Neutrophil (primary cell): Measurements from ENCODE around the gene ARL4A.

Source experiments
- H3K27ac ChIP-seq: fragments of 200-600 bp; sonication (generic); 2 replicates; pipeline ENCODE4 v1.5.1; 2016; ENCODE audit warnings: mild to moderate bottlenecking, moderate library complexity
- H3K27me3 ChIP-seq: fragments of 200-600 bp; sonication (generic); 2 replicates; pipeline ENCODE4 v1.6.0; 2016; ENCODE audit warnings: mild to moderate bottlenecking
- H3K36me3 ChIP-seq: fragments of 200-600 bp; sonication (generic); 2 replicates; pipeline ENCODE4 v1.5.1; 2017
- H3K4me1 ChIP-seq, 2 experiments: fragments of 200-600 bp in 1 of 2; sonication (generic) in 1 of 2; 1 replicate in 1 of 2; 2 replicates in 1 of 2; pipeline versions ENCODE4 v1.5.1 to v1.6.1; 2013 to 2016; ENCODE audit warnings: low read depth in 1 of 2, low read length in 1 of 2, mild to moderate bottlenecking in 1 of 2, moderate library complexity in 1 of 2; ENCODE audit not compliant: control insufficient read depth in 1 of 2, insufficient read depth in 1 of 2
- H3K4me3 ChIP-seq, 2 experiments: fragments of 200-600 bp in 1 of 2; sonication (generic) in 1 of 2; 1 replicate in 1 of 2; 2 replicates in 1 of 2; pipeline ENCODE4 v1.5.1; 2013 to 2016; ENCODE audit warnings: low read depth in 1 of 2, low read length in 1 of 2, mild to moderate bottlenecking in 1 of 2, moderate library complexity in 1 of 2
- H3K9me3 ChIP-seq: fragments of 200-600 bp; sonication (generic); 2 replicates; pipeline ENCODE4 v1.5.1; 2016
- CTCF ChIP-seq: fragments of 200-600 bp; sonication (generic); IDR thresholded peaks from 2 replicates; pipeline ENCODE4 v1.5.1; 2016; ENCODE audit warnings: antibody characterized with exemption

The ARL4A gene

DNA sequence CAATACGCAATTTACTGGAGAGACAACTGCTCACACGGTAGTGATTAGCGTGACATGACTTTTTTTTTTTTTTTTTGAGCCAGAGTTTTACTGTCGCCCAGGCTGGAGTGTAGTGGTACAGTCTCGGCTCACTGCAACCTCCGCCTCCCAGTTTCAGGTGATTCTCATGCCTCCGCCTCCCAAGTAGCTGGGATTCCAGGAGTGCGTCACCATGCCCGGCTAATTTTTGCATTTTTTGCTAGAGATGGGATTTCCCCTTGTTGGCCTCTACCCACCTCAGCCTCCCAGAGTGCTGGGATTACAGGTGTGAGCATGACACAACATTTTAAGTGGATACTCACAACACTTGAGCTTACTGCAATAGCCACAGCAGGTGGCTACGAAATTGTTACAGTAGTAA lies 11.9 kb downstream of the ARL4A start:
- TF ChIP-seq CTCF: no peak
- H3K4me3 ChIP-seq: no peak overlapping the region
- no peak overlapping the region for H3K27ac ChIP-seq
- H3K27me3 ChIP-seq: no peaks in the 10 kb centered on the region
- no peaks in the 10 kb centered on the region for H3K4me1 ChIP-seq
- H3K36me3 ChIP-seq: no peaks in the 10 kb centered on the region
- no peaks in the 10 kb centered on the region for H3K9me3 ChIP-seq

DNA sequence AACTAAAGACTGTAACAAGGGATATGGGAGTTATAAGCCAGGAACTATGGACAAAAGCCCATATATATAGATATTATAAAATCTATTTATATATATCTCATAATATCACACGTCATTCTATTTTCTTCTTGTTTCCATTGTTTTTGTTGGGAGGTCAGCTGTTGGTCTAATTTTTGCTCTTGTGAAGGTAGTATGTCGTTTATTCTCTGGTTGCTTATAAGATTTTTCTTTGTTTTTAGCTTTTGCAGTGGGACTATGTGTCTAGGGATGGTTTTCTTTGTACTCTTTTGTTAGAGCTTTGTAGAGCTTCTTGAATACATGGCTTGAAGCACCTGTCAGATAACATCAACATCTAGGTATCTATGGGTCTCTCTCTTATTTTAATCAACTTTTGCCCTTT lies 14.0 kb downstream of the ARL4A start:
- H3K4me1 ChIP-seq: no peaks in the 10 kb centered on the region
- no peak for TF ChIP-seq CTCF
- H3K4me3 ChIP-seq: no peak overlapping the region
- H3K27ac ChIP-seq: no peak overlapping the region
- no peaks in the 10 kb centered on the region for H3K9me3 ChIP-seq
- H3K36me3 ChIP-seq: no peaks in the 10 kb centered on the region
- no peaks in the 10 kb centered on the region for H3K27me3 ChIP-seq

- no peak overlapping the region for H3K4me3 ChIP-seq
- no peaks in the 10 kb centered on the region for H3K9me3 ChIP-seq
- TF ChIP-seq CTCF: no peak
- no peaks in the 10 kb centered on the region for H3K36me3 ChIP-seq
- no peaks in the 10 kb centered on the region for H3K4me1 ChIP-seq
- no peaks in the 10 kb centered on the region for H3K27me3 ChIP-seq
- no peak overlapping the region for H3K27ac ChIP-seq
Measured at GRCh38 chr7:12703881-12704280, 16.4 kb downstream of the ARL4A start.

GRCh38 chr7:12705878-12706277 lies 18.4 kb downstream of the ARL4A start:
- no peak overlapping the region for H3K4me3 ChIP-seq
- no peaks in the 10 kb centered on the region for H3K36me3 ChIP-seq
- no peak overlapping the region for H3K27ac ChIP-seq
- no peak for TF ChIP-seq CTCF
- H3K27me3 ChIP-seq: no peaks in the 10 kb centered on the region
- no peaks in the 10 kb centered on the region for H3K4me1 ChIP-seq
- H3K9me3 ChIP-seq: no peaks in the 10 kb centered on the region

DNA sequence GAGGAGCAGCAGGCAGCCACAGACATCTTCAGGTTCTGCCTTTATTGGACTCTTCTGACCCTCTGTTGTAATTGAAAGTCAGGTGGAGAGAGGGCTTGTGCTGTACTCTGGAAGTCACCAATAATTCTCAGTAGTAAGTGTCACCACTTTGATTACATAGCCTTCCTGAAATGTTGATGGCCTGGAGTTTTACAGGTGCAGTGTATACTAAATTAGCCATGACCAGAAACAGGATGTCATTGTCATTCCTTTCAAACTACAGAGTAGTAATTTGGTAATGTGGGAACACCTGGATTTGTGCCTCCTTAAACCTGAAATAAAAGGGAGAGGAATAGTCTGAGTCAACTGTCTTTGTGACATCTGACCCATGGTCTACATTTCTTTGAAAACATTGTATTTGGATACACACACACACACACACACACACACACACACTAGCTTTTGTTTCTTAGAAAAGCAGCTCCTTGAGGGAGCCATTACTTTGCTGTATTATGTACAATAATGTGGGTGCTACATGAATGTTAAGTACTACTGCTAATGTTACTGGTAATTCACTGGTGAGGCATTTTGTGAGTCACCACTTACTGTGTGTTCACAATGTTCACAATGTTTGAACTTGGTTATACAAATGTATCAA lies 19.6 kb downstream of the ARL4A start:
- Histone ChIP-seq H3K4me1 (peaks cover 0 to under 1% of the 10 kb centered on the region in 2 experiments), H3K36me3 (no peaks in the 10 kb centered on the region), H3K4me3 (no peak overlapping the region), H3K27me3 (no peaks in the 10 kb centered on the region), H3K27ac (no peak overlapping the region), H3K9me3 (no peaks in the 10 kb centered on the region)
- TF ChIP-seq CTCF: no peak
